NCI-H146 treated with DMSO at 0.1 percent for 48 hours (cell line): ENCODE measurements around the gene MECP2.
A peak's percentile ranks its signal among the peaks of the same experiment; 100 is the strongest.

Experiments used
- DNase-seq: peaks from one replicate; lab custom pipeline; 2025; ENCODE audit not compliant: unreplicated experiment; lab: John Stamatoyannopoulos, UW

The MECP2 gene

GRCh38 chrX:154064637-154065435, 32.7 kb downstream of the MECP2 start:
- no peak for DNase-seq

DNA sequence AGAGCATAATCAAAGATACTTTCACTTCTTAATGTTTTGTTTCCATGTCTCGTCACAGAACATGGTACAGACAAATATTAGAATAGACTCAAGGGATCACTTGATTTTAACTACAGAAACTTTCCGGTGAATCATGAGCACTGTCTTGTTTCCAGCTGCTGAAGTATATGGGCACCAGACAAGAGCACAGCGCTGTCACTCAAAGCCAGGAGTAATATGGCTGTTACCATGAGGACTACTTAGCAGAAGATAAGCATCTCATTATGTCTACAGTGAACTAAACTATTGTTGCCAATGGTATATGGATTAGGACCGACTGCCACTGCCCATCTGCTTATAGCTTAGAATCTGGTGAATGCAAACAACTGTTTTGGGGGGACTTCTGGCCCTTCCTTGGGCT, 34.3 kb downstream of the MECP2 start:
- no peak for DNase-seq

- no peak for DNase-seq
Measured at GRCh38 chrX:154061801-154062200, 35.7 kb downstream of the MECP2 start.

- no peak for DNase-seq
Measured at GRCh38 chrX:154059729-154060245, 37.7 kb downstream of the MECP2 start.

GRCh38 chrX:154059231-154059630, 38.3 kb downstream of the MECP2 start:
- no peak for DNase-seq

- DNase-seq: no peak
Measured at GRCh38 chrX:154058214-154058997, 39.1 kb downstream of the MECP2 start.

DNA sequence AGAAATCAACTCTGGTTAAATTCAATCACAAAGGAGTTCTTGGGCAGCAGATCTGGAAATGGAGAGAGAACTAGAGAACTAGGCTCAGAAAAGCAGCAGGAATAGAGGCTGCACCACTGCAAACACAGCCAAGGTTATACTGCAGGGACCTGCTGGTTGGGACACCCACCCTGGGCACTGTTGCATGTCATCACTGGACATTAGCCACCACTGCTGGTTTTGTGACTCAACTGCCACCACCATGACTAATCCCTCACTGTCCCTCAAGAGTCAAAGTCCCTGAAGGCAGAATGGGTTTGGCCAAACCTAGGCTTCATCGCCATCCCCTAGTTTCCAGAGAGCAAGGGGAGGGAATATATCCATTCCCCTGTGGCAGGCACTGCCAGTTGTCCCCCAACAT, 39.7 kb downstream of the MECP2 start:
- DNase-seq: no peak

GRCh38 chrX:154056770-154057241, 40.7 kb downstream of the MECP2 start:
- DNase-seq: no peak

DNA sequence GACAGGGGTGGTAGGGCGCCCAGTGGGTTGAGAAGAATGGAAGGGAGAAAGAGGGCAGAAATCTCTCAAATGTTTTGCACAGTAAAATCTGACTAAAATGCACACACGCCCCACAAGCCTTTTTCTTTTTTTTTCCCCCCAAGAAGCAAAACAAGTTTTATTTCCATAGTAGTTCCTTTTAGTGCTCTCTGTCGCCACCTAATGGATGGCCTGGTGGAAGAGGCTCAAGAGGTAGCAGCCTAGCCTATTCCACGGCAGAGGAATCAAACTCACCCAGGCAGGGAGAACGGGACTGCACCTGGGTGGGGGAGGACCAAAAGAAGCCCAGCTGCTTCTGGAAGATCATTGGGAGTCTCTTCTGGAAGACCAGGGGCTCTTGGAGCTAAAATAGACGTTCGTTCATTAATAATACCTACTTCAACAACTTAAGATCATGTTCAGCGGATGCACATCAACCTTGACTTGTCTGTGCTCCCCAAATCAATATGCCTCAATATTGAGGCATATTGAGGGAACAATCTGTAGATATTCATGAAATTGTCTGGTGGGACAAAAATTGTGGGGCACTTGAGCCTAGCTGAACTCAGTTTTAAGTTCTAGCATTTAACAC, 46.2 kb downstream of the MECP2 start:
- peak; percentile 1 for DNase-seq

- DNase-seq: no peak
Measured at GRCh38 chrX:154050113-154050495, 47.4 kb downstream of the MECP2 start.

- DNase-seq: no peak
Measured at GRCh38 chrX:154049209-154050112, 48.1 kb downstream of the MECP2 start.

DNA sequence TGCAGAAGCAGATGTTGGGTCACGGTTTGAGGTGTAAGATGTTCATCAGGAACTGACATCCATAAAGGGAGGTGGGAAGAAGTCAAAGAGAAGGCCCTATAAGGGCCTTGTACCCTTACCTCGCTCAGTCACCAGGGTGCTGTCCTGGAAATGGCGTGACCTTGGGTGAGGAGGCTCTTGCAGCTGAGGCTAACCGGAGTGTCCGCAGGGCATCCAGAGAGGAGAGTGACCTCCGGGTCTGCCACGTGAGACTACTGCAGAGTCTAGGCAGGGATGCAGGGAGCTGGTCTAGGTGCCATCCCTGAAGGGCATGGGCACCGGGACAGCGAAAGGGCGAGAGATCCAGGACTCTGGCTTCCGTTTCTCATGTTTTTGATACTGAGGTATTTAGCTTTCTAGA, 49.1 kb downstream of the MECP2 start:
- no peak for DNase-seq

DNA sequence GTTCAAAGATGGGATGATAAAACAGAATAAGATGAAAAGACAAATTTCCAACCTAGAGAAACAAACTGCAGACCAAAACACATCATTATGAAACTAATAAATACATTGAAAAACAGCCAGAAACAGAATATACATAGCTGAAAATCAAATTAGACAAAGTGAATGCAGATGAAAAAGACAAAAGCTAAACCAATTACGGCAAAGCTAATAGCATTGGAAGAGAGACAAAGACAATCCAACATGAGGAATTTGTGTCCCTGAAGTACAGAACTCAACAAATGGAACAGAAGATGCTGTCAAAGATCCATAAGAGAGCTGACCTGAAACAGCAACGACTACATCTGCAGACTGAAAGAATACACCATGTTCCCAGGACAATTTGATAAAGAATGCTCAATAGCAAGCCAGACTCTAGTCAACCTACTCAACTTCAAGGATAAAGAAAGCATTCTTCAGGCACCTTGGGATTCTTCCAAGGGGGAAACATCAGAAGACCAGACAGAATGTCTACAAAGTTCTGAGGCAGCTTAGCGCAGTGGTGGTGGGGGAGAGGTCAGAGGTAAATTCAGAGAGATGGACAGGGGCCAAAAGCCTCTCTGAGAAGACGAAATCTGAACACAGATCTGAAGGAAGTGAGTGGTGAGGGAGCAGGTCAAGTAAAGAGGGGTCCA, 50.4 kb downstream of the MECP2 start:
- no peak for DNase-seq

GRCh38 chrX:154046031-154046781, 51.3 kb downstream of the MECP2 start:
- DNase-seq: no peak

DNA sequence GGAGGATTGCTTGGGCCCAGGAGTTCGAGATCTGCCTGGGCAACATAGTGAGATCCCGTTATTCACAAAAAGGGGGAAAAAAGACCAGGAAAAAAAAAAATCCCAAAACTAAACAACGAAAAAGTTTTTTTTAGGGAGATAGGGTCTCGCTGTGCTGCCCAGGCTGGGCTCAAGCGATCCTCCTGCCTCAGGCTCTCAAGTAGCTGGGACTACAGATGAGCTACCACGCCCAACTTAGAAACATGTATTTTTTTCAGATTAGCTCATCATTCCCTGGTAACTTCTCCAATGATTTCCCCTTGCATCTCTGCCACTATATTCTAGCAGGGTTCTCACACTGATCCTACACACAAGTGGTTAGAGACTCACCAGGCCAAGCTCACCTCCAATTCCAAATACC, 53.4 kb downstream of the MECP2 start:
- no peak for DNase-seq

GRCh38 chrX:154043003-154043763, 54.3 kb downstream of the MECP2 start:
- DNase-seq: no peak

DNA sequence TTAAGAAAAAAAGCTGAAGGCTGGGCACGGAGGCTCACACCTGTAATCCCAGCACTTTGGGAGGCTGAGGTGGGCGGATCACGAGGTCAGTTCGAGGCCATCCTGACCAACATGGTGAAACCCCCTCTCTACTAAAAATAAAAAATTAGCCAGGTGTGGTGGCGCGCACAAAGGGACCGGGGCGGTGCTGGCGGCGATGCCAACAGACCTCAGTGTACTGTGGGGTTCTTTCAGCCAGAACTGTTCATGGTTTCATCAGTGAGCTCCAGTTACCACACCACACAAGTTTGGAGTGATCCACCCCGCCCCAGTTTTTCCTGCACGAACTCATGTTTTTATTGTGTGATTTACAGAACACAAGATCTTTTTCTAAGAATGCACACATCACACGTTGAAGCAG, 56.7 kb downstream of the MECP2 start:
- DNase-seq: no peak

DNA sequence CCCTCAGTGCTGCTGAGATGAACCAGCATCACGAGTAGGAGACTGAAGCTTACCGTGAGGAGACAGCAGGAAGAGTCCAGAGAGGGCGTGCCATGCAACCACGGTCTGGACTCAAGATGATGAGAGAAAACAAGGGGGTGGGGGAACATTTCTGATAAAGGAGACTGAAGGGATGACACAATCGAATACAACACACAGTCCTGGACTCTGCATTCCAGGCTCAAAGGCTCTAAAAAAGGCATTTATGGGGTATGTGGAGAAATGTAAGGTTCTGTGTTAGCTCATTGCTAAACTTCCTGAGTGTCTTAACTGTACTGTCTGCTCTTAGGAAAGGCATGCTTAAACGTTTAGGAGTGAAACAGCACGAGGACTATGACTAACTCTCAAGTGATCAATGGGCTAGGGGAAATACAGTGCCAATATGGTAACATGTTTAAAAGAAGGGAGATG, 57.2 kb downstream of the MECP2 start:
- no peak for DNase-seq

DNA sequence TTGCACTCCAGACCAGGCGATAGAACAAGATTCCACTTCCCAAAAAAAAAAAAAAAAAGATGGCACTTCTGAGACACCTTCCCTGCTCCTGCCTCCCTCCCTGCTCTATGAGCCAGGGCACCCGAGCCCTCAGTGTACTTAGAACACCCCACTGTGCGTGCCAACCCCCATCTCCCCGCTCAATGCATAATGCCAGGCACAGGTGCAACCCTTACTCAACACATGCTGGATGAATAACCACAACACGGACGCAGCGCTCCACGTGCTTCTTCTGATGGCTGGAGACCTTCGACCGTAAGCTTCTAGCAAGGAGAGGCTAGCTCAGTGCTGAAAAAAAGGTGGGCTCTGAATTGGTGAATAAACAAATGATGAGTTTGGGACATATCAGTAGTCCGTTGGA, 57.9 kb downstream of the MECP2 start:
- no peak for DNase-seq
